Measurements from ENCODE around the gene CASP8. TPM values are rescaled to one million over a fixed set of nuclear protein-coding genes. Genes with fewer than 3 reads are reported as not detected.

Gene CASP8
- total RNA-seq, 1 experiment from 2014 or later = 67.1 TPM

- Mint-ChIP-seq H3K36me3 (ENCODE audit: insufficient read depth, unreplicated experiment) (peaks cover 14% of the 10 kb centered on the region), H3K9me3 (ENCODE audit: low read depth, unreplicated experiment) (no peaks in the 10 kb centered on the region), H3K27ac (ENCODE audit: unreplicated experiment) (no peak overlapping the region), H3K27me3 (ENCODE audit: unreplicated experiment) (no peaks in the 10 kb centered on the region), H3K4me3 (ENCODE audit: low read depth, unreplicated experiment) (no peak overlapping the region), H3K4me1 (ENCODE audit: low read depth, unreplicated experiment) (peaks cover 22% of the 10 kb centered on the region)
- CTCF ChIA-PET = interaction anchor here (0.5 to 2.5 kb wide), 7 partner anchors 13 to 261 kb away, joined by 3 to 25 read pairs (median 5); partner anchors contain the start of genes CASP8, STRADB and TRAK2
- DNase-seq = no peak
- no TSS peak for BruUV-seq (replicated peaks)
- no peak for TF ChIP-seq CTCF (IDR thresholded peaks at IDR 0.05; ENCODE audit: unreplicated experiment)
- intact Hi-C loops (cut with micrococcal nuclease; ENCODE audit: unreplicated experiment) = no loop called here
These were observed 40.8 kb upstream of the CASP8 start for GRCh38 chr2:201219328-201220096.

DNA sequence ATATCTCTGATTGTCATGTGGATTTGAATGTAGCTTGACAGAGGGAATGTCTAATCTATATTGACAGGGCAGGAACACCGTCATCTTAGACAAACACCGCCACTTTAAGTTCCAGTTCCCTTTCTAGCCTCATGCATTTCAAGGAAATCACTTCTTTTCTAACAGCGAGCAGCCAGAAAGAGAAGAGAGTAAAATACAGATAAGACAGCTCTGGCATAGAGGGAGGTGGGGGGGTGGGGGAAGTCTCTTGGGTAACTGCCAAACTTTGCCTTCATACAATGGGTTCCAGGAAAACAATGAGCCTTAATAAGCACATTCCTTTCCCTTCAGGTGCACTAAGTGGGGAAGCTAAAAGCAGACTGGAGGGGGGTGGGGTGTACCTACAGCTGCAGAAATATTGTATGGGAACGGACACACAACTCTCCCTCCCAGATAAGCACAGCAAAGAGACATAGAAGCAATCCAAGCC lies 40.2 kb upstream of the CASP8 start:
- CTCF ChIA-PET = interaction anchor here (0.5 to 2.5 kb wide), 6 partner anchors 12 to 262 kb away, joined by 3 to 25 read pairs (median 6); partner anchors contain the start of genes CASP8, STRADB and TRAK2
- no peaks in the 10 kb centered on the region for H3K27me3 Mint-ChIP-seq (ENCODE audit: unreplicated experiment)
- H3K27ac Mint-ChIP-seq (ENCODE audit: unreplicated experiment) = peak overlapping the region; percentile 67
- no peak overlapping the region for H3K4me3 Mint-ChIP-seq (ENCODE audit: low read depth, unreplicated experiment)
- TF ChIP-seq CTCF (IDR thresholded peaks at IDR 0.05; ENCODE audit: unreplicated experiment) = no peak
- BruUV-seq (replicated peaks) = no TSS peak
- intact Hi-C loops (cut with micrococcal nuclease; ENCODE audit: unreplicated experiment) = no loop called here
- peak; percentile 32 for DNase-seq
- H3K4me1 Mint-ChIP-seq (ENCODE audit: low read depth, unreplicated experiment) = peaks cover 22% of the 10 kb centered on the region
- peaks cover 17% of the 10 kb centered on the region for H3K36me3 Mint-ChIP-seq (ENCODE audit: insufficient read depth, unreplicated experiment)
- H3K9me3 Mint-ChIP-seq (ENCODE audit: low read depth, unreplicated experiment) = no peaks in the 10 kb centered on the region

DNA sequence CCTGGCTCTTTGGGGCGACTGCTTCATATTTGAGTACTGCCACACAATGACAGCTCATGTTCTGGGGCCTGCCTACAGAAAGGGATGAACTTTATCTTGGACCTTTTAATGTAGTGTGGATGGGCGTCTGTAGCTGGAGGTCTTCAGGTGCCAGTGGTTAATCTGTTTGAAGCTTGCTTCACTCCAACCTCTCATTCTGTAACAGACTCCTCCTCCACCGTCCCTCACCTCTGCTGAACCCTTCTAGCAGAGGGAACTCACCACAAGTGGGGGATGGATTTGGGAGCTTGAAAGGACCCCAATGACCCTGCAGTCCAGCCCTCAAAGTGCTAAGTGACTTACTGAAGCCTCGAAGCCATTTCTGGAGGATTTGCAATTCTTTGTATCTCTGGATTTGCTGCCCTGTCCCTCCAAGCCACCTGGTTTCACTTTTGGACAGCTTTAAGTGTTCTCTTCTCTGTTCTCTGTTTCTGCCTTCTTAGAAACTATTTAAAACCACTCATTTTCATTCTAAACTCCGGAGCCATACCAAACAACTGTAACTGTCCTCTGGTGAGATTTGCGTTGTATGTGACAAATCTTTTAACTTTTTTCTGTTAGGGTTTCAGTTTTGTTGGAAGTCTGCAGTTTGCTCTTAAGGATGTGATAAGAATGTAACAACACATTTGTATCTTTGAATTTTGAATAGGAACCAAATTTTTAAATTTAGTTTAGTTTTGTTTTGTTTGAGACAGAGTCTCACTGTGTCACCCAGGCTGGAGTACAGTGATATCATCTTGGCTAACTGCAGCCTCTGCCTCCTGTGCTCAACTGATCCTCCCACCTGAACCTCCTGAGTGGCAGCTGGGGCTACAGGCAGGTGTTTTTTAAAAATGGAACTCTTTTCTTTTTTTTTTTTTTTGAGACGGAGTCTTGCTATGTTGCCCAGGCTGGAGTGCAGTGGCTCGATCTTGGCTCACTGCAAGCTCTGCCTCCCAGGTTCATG lies 37.0 kb upstream of the CASP8 start:
- BruUV-seq (replicated peaks) = no TSS peak
- no peak overlapping the region for H3K27ac Mint-ChIP-seq (ENCODE audit: unreplicated experiment)
- H3K4me3 Mint-ChIP-seq (ENCODE audit: low read depth, unreplicated experiment) = no peak overlapping the region
- H3K27me3 Mint-ChIP-seq (ENCODE audit: unreplicated experiment) = no peaks in the 10 kb centered on the region
- H3K9me3 Mint-ChIP-seq (ENCODE audit: low read depth, unreplicated experiment) = no peaks in the 10 kb centered on the region
- intact Hi-C loops (cut with micrococcal nuclease; ENCODE audit: unreplicated experiment) = loop anchor here (1.0 kb wide), 1 partner anchor 31 kb away; no protein-coding TSS in a partner anchor
- CTCF ChIA-PET = interaction anchor here (0.7 kb wide), 1 partner anchor 9 kb away, joined by 3 read pairs; no protein-coding TSS in a partner anchor
- peaks cover 30% of the 10 kb centered on the region for H3K4me1 Mint-ChIP-seq (ENCODE audit: low read depth, unreplicated experiment)
- no peak for TF ChIP-seq CTCF (IDR thresholded peaks at IDR 0.05; ENCODE audit: unreplicated experiment)
- H3K36me3 Mint-ChIP-seq (ENCODE audit: insufficient read depth, unreplicated experiment) = peaks cover 15% of the 10 kb centered on the region
- DNase-seq = no peak

DNA sequence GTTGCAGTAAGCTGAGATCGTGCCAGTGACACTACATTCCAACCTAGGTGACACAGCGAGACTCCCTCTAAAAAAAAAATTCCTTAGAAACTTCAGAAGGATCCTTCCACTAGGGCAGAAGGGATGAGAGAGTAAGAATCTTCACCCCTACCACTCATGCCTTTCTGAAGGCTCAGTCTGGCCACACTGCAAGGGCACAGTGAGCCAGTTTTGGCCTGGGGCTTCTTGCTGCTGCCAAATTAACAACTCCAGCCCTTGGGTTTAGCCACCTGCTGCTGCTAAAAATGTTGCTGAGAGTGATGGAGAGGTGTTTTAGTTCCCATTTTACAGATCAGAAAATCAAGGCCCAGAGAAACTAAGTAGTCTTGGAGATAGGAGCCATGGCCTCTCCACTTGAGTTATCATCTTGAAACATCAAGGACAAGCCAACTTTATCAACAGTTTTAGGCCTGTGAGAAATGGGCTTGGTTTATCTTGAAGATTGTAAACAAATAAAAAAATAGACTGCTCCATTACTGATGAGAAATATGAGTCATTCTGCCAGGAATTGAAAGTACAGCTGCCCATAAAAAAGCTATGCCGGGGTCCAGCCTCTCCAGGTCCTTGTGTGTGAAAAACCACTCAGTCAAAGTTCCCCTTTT lies 31.9 kb upstream of the CASP8 start:
- no TSS peak for BruUV-seq (replicated peaks)
- Mint-ChIP-seq H3K9me3 (ENCODE audit: low read depth, unreplicated experiment) (no peaks in the 10 kb centered on the region), H3K4me3 (ENCODE audit: low read depth, unreplicated experiment) (no peak overlapping the region), H3K4me1 (ENCODE audit: low read depth, unreplicated experiment) (peaks cover 27% of the 10 kb centered on the region), H3K27ac (ENCODE audit: unreplicated experiment) (peak overlapping the region; percentile 44), H3K36me3 (ENCODE audit: insufficient read depth, unreplicated experiment) (peaks cover 19% of the 10 kb centered on the region), H3K27me3 (ENCODE audit: unreplicated experiment) (no peaks in the 10 kb centered on the region)
- no peak for TF ChIP-seq CTCF (IDR thresholded peaks at IDR 0.05; ENCODE audit: unreplicated experiment)
- CTCF ChIA-PET = interaction anchor here (0.6 kb wide), 1 partner anchor 108 kb away, joined by 6 read pairs; no protein-coding TSS in a partner anchor
- no peak for DNase-seq
- intact Hi-C loops (cut with micrococcal nuclease; ENCODE audit: unreplicated experiment) = no loop called here

Data from Calu3 (cell line).